Transverse colon (tissue), 4 donors: ENCODE measurements around the gene MRAP.

Source experiments
- POLR2A ChIP-seq: fragments of 450-650 bp; IDR thresholded peaks from one replicate; pipeline ENCODE4 v1.6.1; 2016; ENCODE audit warnings: antibody characterized with exemption, mild to moderate bottlenecking, moderate library complexity
- POLR2AphosphoS5 ChIP-seq, 3 donors: sonication (generic); formaldehyde crosslinking; IDR thresholded peaks; one replicate each; pipeline ENCODE4 v1.6.1; 2016; ENCODE audit warnings: antibody characterized with exemption in 3 of 3
- TF ChIP-seq, protein P1 (sequence below), 5 experiments: fragments of 200-600 bp in 3 of 5; fragments of 450-650 bp in 2 of 5; sonication (generic) in 3 of 5; IDR thresholded peaks; 1 replicate in 2 of 5; 2 replicates in 3 of 5; pipeline ENCODE4 v1.5.1; 2016 to 2017; ENCODE audit warnings: antibody characterized with exemption in 5 of 5, inconsistent platforms in 3 of 5, mild to moderate bottlenecking in 2 of 5, moderate library complexity in 1 of 5

DNA sequence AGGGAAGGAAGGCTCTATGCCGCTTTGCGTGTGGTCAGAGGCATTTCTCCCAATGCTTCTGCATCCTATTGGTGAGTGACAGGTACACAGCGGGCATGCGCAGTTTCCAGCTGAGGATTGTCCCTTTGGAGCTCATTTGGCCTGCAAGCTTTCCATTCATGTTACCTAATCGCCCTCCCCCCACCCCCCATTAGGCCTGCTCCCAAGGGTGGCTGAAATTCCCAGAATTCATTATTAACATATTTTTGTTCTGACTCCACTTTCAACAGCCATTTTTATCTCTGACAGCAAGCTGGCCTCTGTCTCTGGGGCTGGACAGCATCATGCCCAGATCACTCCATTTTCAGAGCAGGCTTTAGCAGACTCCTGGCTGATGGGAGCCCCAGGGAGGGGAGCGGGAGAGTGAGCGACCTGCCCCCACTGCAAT is 45.4 kb upstream of the MRAP start:
- TF ChIP-seq POLR2AphosphoS5 (IDR thresholded peaks at IDR 0.05) (peak; percentile 27 to 59 (median 46)), POLR2A (no peak)
- TF ChIP-seq, protein P1, sequence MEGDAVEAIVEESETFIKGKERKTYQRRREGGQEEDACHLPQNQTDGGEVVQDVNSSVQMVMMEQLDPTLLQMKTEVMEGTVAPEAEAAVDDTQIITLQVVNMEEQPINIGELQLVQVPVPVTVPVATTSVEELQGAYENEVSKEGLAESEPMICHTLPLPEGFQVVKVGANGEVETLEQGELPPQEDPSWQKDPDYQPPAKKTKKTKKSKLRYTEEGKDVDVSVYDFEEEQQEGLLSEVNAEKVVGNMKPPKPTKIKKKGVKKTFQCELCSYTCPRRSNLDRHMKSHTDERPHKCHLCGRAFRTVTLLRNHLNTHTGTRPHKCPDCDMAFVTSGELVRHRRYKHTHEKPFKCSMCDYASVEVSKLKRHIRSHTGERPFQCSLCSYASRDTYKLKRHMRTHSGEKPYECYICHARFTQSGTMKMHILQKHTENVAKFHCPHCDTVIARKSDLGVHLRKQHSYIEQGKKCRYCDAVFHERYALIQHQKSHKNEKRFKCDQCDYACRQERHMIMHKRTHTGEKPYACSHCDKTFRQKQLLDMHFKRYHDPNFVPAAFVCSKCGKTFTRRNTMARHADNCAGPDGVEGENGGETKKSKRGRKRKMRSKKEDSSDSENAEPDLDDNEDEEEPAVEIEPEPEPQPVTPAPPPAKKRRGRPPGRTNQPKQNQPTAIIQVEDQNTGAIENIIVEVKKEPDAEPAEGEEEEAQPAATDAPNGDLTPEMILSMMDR (IDR thresholded peaks at IDR 0.05), result no peak
